ENCODE results near the gene PICK1.

The PICK1 gene

DNA sequence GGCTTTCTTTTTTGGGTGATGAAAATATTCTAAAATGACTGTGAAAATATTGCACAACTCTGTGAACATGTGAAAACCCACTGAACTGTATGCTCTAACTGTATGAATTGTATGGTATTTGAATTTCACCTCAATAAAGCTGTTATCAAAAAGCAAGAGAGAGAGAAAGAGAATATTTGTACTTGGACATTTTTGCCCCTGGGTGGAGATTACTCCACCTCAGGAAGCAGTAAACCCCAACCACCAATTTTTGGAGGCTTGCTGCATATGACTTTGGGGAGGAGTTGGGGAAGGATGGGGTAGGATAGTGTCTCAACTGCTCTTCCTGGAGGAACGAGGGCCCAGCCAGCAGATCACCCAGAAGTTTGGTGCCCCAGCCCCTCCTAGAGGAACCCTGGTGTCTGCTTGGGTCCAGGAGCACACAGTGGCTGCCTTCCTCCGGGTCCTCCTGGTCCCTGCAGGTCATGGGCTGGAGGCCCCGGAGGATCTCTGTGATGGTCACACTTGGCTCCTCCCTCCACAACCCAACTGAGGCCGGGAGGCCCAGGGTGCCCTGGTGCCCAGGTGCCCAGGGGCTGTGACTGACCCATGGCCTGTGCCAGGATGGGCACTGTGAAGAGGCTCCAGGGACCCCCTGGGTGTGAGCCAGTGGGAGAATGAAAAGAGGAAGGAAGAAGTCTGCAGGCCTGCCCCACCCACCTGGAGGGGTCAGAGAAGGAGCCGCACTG lies 15.3 kb upstream of the PICK1 start:
- no peak for TF ChIP-seq YY1 (IDR thresholded peaks at IDR 0.05; ENCODE audit: low read depth)
- no peak for TF ChIP-seq NFIC (IDR thresholded peaks at IDR 0.05)
- TF ChIP-seq, protein P1, sequence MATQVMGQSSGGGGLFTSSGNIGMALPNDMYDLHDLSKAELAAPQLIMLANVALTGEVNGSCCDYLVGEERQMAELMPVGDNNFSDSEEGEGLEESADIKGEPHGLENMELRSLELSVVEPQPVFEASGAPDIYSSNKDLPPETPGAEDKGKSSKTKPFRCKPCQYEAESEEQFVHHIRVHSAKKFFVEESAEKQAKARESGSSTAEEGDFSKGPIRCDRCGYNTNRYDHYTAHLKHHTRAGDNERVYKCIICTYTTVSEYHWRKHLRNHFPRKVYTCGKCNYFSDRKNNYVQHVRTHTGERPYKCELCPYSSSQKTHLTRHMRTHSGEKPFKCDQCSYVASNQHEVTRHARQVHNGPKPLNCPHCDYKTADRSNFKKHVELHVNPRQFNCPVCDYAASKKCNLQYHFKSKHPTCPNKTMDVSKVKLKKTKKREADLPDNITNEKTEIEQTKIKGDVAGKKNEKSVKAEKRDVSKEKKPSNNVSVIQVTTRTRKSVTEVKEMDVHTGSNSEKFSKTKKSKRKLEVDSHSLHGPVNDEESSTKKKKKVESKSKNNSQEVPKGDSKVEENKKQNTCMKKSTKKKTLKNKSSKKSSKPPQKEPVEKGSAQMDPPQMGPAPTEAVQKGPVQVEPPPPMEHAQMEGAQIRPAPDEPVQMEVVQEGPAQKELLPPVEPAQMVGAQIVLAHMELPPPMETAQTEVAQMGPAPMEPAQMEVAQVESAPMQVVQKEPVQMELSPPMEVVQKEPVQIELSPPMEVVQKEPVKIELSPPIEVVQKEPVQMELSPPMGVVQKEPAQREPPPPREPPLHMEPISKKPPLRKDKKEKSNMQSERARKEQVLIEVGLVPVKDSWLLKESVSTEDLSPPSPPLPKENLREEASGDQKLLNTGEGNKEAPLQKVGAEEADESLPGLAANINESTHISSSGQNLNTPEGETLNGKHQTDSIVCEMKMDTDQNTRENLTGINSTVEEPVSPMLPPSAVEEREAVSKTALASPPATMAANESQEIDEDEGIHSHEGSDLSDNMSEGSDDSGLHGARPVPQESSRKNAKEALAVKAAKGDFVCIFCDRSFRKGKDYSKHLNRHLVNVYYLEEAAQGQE (IDR thresholded peaks at IDR 0.05; ENCODE audit: low read depth): no peak
- TF ChIP-seq ZBTB7A (IDR thresholded peaks at IDR 0.05; ENCODE audit: low read depth): no peak
- TF ChIP-seq, protein P2, sequence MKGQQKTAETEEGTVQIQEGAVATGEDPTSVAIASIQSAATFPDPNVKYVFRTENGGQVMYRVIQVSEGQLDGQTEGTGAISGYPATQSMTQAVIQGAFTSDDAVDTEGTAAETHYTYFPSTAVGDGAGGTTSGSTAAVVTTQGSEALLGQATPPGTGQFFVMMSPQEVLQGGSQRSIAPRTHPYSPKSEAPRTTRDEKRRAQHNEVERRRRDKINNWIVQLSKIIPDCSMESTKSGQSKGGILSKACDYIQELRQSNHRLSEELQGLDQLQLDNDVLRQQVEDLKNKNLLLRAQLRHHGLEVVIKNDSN (IDR thresholded peaks at IDR 0.05): no peak
- no peak for TF ChIP-seq RAD21 (IDR thresholded peaks at IDR 0.05; ENCODE audit: low read depth)
- no peak for TF ChIP-seq CREB1 (IDR thresholded peaks at IDR 0.05; ENCODE audit: low read depth)
- TF ChIP-seq CEBPB (IDR thresholded peaks at IDR 0.05): no peak
- TF ChIP-seq TEAD4 (IDR thresholded peaks at IDR 0.05): no peak

GRCh38 chr22:38042488-38042790 lies 14.8 kb upstream of the PICK1 start:
- TF ChIP-seq CEBPB (IDR thresholded peaks at IDR 0.05) (no peak), RAD21 (IDR thresholded peaks at IDR 0.05; ENCODE audit: low read depth) (no peak)

DNA sequence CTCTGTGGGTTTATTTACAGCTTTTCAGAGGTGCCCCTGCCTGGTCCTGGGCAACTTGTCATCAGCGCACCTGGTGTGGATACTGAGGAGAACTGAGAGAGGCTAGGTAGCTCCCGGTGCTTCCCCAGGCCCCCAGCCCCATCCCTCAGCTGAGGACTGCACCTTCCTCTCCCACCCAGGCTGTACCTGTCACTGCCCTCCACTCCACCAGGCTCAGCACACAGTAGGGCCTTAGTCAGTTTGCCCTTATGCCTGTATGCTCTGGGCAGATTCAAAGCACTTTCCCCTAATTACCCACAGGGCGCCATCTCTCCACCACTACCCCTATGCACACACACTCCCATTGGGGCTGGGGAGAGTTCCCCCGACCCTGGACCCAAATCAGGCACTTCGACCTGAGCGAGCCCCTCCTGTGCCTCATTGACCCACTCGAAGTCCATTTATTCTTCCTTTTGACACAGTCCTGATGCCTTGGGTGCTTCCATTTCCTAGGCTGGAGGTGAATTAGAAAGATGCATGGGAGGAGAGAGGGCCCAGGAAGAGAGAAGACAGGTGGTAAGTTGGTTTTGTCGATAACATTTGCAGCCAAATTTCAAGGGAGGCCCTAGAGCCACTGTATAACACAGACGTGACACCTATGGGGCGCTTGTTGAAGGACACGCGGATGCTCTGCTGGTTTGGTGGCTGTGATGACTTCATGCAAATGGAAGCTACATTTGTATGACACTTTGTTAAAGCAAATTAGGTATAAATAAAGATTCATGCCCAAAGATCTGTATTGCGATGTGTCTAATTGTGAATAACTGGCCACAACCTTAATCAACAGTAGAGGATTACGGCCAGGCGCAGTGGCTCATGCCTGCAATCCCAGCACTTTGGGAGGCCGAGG lies 13.8 kb upstream of the PICK1 start:
- TF ChIP-seq CEBPB (IDR thresholded peaks at IDR 0.05) (no peak), CREB1 (IDR thresholded peaks at IDR 0.05; ENCODE audit: low read depth) (no peak), NFIC (IDR thresholded peaks at IDR 0.05) (no peak), RAD21 (IDR thresholded peaks at IDR 0.05; ENCODE audit: low read depth) (no peak), YY1 (IDR thresholded peaks at IDR 0.05; ENCODE audit: low read depth) (no peak), EP300 (IDR thresholded peaks at IDR 0.05; ENCODE audit: borderline replicate concordance) (no peak), TAF1 (IDR thresholded peaks at IDR 0.05; ENCODE audit: low read depth) (no peak)

DNA sequence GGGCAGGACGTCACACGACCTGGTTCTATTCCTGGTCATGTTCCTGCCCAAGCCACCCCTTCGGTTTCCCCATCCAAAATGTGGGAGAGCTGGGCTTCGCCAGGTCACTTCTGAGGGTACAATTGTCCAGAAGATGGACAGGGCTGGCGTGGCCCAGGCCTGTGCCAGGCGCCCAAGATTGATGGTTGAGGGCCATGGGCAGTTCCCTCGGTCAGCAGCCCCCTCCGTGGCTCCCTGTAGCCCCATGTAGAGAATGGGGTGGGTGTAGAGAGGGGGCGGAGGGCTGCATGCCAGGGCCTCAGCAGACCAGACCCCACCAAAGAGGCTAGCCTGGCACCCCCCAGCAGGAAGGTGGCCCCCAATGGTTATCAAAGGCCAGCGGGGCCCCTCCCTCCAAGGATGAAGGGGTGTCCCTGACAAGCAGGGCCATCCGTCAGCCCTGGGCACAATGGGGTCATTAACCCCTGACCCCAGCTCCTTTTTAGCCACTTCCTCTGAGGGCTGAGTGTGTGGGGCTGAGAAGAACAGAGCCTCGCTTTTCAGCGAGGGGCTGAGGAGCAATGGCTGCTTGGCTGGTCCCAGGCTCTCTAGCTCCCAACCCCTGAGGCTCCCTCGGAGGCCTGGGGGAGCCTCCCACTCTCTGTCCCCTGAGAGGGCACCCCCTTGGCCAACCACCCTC lies 11.0 kb upstream of the PICK1 start:
- no peak for TF ChIP-seq FOXM1 (IDR thresholded peaks at IDR 0.05; ENCODE audit: borderline replicate concordance, low read depth)
- no peak for TF ChIP-seq TAF1 (IDR thresholded peaks at IDR 0.05; ENCODE audit: low read depth)
- TF ChIP-seq EP300 (IDR thresholded peaks at IDR 0.05; ENCODE audit: borderline replicate concordance): no peak

- TF ChIP-seq, protein P2 (IDR thresholded peaks at IDR 0.05): no peak
- TF ChIP-seq TAF1 (IDR thresholded peaks at IDR 0.05; ENCODE audit: low read depth) (no peak), FOXM1 (IDR thresholded peaks at IDR 0.05; ENCODE audit: borderline replicate concordance, low read depth) (no peak), TEAD4 (IDR thresholded peaks at IDR 0.05) (no peak), CREB1 (IDR thresholded peaks at IDR 0.05; ENCODE audit: low read depth) (no peak)
These were observed 7.2 kb upstream of the PICK1 start for GRCh38 chr22:38049812-38050619.

- no peak for TF ChIP-seq RAD21 (IDR thresholded peaks at IDR 0.05; ENCODE audit: low read depth)
- TF ChIP-seq YY1 (IDR thresholded peaks at IDR 0.05; ENCODE audit: low read depth): no peak
- TF ChIP-seq ZBTB7A (IDR thresholded peaks at IDR 0.05; ENCODE audit: low read depth): no peak
- TF ChIP-seq, protein P2 (IDR thresholded peaks at IDR 0.05): no peak
- TF ChIP-seq FOXM1 (IDR thresholded peaks at IDR 0.05; ENCODE audit: borderline replicate concordance, low read depth): no peak
- TF ChIP-seq TAF1 (IDR thresholded peaks at IDR 0.05; ENCODE audit: low read depth): no peak
These were observed 6.5 kb upstream of the PICK1 start for GRCh38 chr22:38050720-38051119.

DNA sequence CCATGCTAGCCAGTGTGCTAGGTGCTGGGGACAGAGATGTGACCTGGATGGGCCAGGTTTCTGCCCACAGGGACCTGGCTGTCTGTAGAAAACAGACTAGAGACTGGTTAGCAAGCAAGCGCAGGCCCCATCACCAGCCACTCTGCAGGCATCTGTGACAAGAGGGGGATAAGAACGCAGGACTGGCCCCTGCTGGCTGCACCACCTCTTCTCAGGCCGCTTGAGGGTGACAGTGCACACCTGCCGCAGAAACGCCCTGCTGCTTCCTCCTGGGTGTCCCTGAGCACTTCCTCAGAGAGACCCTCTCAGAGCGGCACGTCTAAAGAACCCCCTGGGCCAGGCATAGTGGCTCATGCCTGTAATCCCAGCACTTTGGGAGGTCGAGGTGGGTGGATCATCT lies 5.9 kb upstream of the PICK1 start:
- no peak for TF ChIP-seq TAF1 (IDR thresholded peaks at IDR 0.05; ENCODE audit: low read depth)
